Neutrophil (primary cell): ENCODE data around the gene ALG2.

ENCODE experiments used
- H3K27ac ChIP-seq: fragments of 200-600 bp; sonication (generic); 2 replicates; pipeline ENCODE4 v1.5.1; 2016; ENCODE audit warnings: mild to moderate bottlenecking, moderate library complexity
- H3K27me3 ChIP-seq: fragments of 200-600 bp; sonication (generic); 2 replicates; pipeline ENCODE4 v1.6.0; 2016; ENCODE audit warnings: mild to moderate bottlenecking
- H3K36me3 ChIP-seq: fragments of 200-600 bp; sonication (generic); 2 replicates; pipeline ENCODE4 v1.5.1; 2017
- H3K4me1 ChIP-seq, 2 experiments: fragments of 200-600 bp in 1 of 2; sonication (generic) in 1 of 2; 1 replicate in 1 of 2; 2 replicates in 1 of 2; pipeline versions ENCODE4 v1.5.1 to v1.6.1; 2013 to 2016; ENCODE audit warnings: low read depth in 1 of 2, low read length in 1 of 2, mild to moderate bottlenecking in 1 of 2, moderate library complexity in 1 of 2; ENCODE audit not compliant: control insufficient read depth in 1 of 2, insufficient read depth in 1 of 2
- H3K4me3 ChIP-seq, 2 experiments: fragments of 200-600 bp in 1 of 2; sonication (generic) in 1 of 2; 1 replicate in 1 of 2; 2 replicates in 1 of 2; pipeline ENCODE4 v1.5.1; 2013 to 2016; ENCODE audit warnings: low read depth in 1 of 2, low read length in 1 of 2, mild to moderate bottlenecking in 1 of 2, moderate library complexity in 1 of 2
- H3K9me3 ChIP-seq: fragments of 200-600 bp; sonication (generic); 2 replicates; pipeline ENCODE4 v1.5.1; 2016
- CTCF ChIP-seq: fragments of 200-600 bp; sonication (generic); IDR thresholded peaks from 2 replicates; pipeline ENCODE4 v1.5.1; 2016; ENCODE audit warnings: antibody characterized with exemption

ALG2 gene

GRCh38 chr9:99190597-99191283 lies 31.0 kb downstream of the ALG2 start:
- H3K9me3 ChIP-seq = no peaks in the 10 kb centered on the region
- H3K27ac ChIP-seq = no peak overlapping the region
- H3K4me3 ChIP-seq = no peak overlapping the region
- TF ChIP-seq CTCF = no peak
- no peaks in the 10 kb centered on the region for H3K36me3 ChIP-seq
- peaks cover 6% of the 10 kb centered on the region for H3K27me3 ChIP-seq
- H3K4me1 ChIP-seq = no peaks in the 10 kb centered on the region

- H3K27ac ChIP-seq = no peak overlapping the region
- H3K27me3 ChIP-seq = peaks cover 6% of the 10 kb centered on the region
- H3K36me3 ChIP-seq = no peaks in the 10 kb centered on the region
- H3K9me3 ChIP-seq = no peaks in the 10 kb centered on the region
- no peak overlapping the region for H3K4me3 ChIP-seq
- TF ChIP-seq CTCF = no peak
- peaks cover 0 to under 1% of the 10 kb centered on the region in 2 experiments for H3K4me1 ChIP-seq
These were observed 31.7 kb downstream of the ALG2 start for GRCh38 chr9:99189887-99190596.

- H3K4me1 ChIP-seq = peaks cover 0 to 8% of the 10 kb centered on the region in 2 experiments
- no peak for TF ChIP-seq CTCF
- peaks cover 6% of the 10 kb centered on the region for H3K27me3 ChIP-seq
These were observed 32.6 kb downstream of the ALG2 start for GRCh38 chr9:99189186-99189585.

GRCh38 chr9:99187311-99187710 lies 34.4 kb downstream of the ALG2 start:
- H3K27ac ChIP-seq = no peak overlapping the region

More at GRCh38 chr9:99189186-99189585, 32.6 kb downstream of the ALG2 start:
- Histone ChIP-seq H3K9me3 (no peaks in the 10 kb centered on the region), H3K27ac (no peak overlapping the region), H3K4me3 (no peak overlapping the region), H3K36me3 (no peaks in the 10 kb centered on the region)

GRCh38 chr9:99185934-99186333 lies 35.8 kb downstream of the ALG2 start:
- H3K9me3 ChIP-seq = no peaks in the 10 kb centered on the region
- no peak overlapping the region for H3K27ac ChIP-seq
- H3K27me3 ChIP-seq = no peaks in the 10 kb centered on the region
- no peak overlapping the region for H3K4me3 ChIP-seq
- H3K36me3 ChIP-seq = no peaks in the 10 kb centered on the region
- H3K4me1 ChIP-seq = peaks cover 0 to 8% of the 10 kb centered on the region in 2 experiments
- TF ChIP-seq CTCF = no peak

More at GRCh38 chr9:99187311-99187710, 34.4 kb downstream of the ALG2 start:
- no peak for TF ChIP-seq CTCF
- peaks cover 0 to 8% of the 10 kb centered on the region in 2 experiments for H3K4me1 ChIP-seq
- H3K4me3 ChIP-seq = no peak overlapping the region
- H3K27me3 ChIP-seq = peaks cover 4% of the 10 kb centered on the region
- no peaks in the 10 kb centered on the region for H3K9me3 ChIP-seq
- H3K36me3 ChIP-seq = no peaks in the 10 kb centered on the region
